ENCODE results near the gene HS1BP3. TPM values are rescaled to one million over a fixed set of nuclear protein-coding genes. Genes with fewer than 3 reads are reported as not detected.

HS1BP3 gene
- total RNA-seq, 1 donor from 2014 or later = 33.2 TPM

DNA sequence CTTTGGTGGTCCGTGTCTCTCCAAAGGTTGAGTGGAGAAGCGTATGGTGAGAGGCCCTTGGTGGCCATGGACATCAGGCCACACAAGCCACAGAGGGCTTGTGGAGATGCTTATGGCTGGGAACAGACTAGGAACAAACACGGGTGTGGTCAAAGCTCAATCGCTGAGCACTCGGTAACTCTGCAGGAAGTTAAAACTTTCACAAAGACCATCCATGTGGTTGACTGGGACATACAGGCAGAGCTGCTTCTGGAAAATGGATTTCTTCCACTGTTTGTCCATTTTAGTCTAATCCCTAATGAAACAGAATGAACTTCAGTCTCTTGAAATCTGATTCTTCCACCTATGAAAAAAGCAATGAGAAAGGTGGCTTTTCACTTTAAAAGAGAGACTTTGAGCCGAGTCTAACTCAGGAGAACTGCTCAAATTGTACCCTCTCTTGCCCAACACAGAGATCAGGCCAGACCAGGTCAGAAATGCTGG, 33.7 kb upstream of the HS1BP3 start:
- H3K36me3 Mint-ChIP-seq (ENCODE audit: low read depth) = peaks cover 26% of the 10 kb centered on the region
- no peak for DNase-seq (ENCODE audit: low spot score)
- no peak overlapping the region for H3K4me3 Mint-ChIP-seq (ENCODE audit: unreplicated experiment)
- H3K27ac Mint-ChIP-seq (ENCODE audit: unreplicated experiment) = no peak overlapping the region
- no peaks in the 10 kb centered on the region for H3K27me3 Mint-ChIP-seq (ENCODE audit: low read depth)
- peaks cover 10% of the 10 kb centered on the region for H3K4me1 Mint-ChIP-seq (ENCODE audit: low read depth)
- H3K9me3 Mint-ChIP-seq (ENCODE audit: low read depth) = peaks cover 2% of the 10 kb centered on the region
- TF ChIP-seq, protein P1, sequence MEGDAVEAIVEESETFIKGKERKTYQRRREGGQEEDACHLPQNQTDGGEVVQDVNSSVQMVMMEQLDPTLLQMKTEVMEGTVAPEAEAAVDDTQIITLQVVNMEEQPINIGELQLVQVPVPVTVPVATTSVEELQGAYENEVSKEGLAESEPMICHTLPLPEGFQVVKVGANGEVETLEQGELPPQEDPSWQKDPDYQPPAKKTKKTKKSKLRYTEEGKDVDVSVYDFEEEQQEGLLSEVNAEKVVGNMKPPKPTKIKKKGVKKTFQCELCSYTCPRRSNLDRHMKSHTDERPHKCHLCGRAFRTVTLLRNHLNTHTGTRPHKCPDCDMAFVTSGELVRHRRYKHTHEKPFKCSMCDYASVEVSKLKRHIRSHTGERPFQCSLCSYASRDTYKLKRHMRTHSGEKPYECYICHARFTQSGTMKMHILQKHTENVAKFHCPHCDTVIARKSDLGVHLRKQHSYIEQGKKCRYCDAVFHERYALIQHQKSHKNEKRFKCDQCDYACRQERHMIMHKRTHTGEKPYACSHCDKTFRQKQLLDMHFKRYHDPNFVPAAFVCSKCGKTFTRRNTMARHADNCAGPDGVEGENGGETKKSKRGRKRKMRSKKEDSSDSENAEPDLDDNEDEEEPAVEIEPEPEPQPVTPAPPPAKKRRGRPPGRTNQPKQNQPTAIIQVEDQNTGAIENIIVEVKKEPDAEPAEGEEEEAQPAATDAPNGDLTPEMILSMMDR (IDR thresholded peaks at IDR 0.05) = no peak

DNA sequence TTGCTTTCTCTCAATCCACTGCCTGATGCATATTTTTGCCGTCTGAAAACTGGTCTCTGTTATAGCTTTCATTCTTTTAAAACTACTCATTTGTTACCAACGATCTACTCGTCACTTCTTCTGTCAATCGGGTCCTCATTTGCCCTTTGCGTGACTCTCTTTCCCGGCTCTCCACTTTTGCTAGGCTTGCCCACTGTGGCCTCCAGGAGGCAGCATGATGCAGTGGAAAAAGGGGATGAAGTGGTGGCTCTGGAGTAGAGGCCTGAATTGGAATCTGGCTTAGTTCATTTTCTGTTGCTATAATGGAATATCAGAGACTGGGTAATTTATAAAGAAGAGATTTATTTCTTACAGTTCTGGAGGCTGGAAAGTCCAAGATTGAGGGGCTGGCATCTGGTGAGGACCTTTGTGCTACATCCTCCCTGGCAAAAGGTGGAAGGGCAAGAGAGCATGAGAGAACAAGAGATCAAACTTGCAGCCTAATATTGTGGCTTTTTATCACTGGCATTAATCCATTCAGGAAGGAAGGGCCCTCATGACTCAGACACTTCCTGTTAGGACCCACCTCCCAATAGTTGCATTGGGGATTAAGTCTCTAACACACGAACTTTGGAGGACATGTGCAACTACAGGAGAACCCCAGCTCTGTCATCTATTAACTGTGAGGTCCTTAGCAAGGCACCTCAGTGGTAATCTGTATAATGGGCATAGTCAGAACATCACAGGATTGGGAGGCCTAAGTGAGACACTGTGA, 31.4 kb upstream of the HS1BP3 start:
- Mint-ChIP-seq H3K9me3 (ENCODE audit: low read depth) (no peaks in the 10 kb centered on the region), H3K27ac (ENCODE audit: unreplicated experiment) (peak overlapping the region; percentile 50), H3K27me3 (ENCODE audit: low read depth) (no peaks in the 10 kb centered on the region), H3K4me1 (ENCODE audit: low read depth) (peaks cover 10% of the 10 kb centered on the region), H3K4me3 (ENCODE audit: unreplicated experiment) (no peak overlapping the region), H3K36me3 (ENCODE audit: low read depth) (peaks cover 16% of the 10 kb centered on the region)
- no peak for DNase-seq (ENCODE audit: low spot score)
- TF ChIP-seq, protein P1 (IDR thresholded peaks at IDR 0.05) = peak; percentile 84

DNA sequence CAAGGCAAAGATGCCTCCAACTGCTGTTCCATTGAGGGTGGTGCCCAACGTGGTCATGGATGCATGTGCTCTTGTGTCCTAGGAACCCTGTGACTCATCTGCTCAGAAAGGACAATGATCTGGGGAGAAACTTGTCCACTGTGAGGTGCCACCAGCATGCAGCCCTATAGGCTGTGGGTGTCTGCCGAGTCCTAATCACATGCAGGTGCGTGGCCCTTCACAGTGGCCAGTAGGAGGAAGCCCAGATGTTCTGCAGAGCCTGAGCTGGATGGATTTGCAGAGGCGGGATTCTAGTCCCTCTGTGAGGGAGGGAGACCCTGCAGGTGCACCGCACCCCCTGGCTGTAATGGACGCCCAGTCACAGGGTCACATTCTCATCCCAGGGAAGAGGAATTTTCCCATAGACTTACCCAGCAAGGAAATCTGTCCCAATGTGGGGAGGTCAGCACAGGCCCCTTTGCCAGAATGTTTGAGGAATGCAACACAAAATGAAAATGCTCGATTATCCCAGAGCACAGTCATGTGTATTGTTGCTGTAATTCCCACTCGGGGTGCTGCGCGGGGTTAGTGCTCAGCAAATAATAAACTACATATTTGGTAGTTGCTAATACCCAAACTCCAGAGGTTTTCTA, 30.0 kb upstream of the HS1BP3 start:
- Mint-ChIP-seq H3K27ac (ENCODE audit: unreplicated experiment) (no peak overlapping the region), H3K4me3 (ENCODE audit: unreplicated experiment) (no peak overlapping the region), H3K27me3 (ENCODE audit: low read depth) (no peaks in the 10 kb centered on the region), H3K36me3 (ENCODE audit: low read depth) (peaks cover 16% of the 10 kb centered on the region), H3K4me1 (ENCODE audit: low read depth) (peaks cover 15% of the 10 kb centered on the region), H3K9me3 (ENCODE audit: low read depth) (no peaks in the 10 kb centered on the region)
- TF ChIP-seq, protein P1 (IDR thresholded peaks at IDR 0.05) = no peak
- no peak for DNase-seq (ENCODE audit: low spot score)

DNA sequence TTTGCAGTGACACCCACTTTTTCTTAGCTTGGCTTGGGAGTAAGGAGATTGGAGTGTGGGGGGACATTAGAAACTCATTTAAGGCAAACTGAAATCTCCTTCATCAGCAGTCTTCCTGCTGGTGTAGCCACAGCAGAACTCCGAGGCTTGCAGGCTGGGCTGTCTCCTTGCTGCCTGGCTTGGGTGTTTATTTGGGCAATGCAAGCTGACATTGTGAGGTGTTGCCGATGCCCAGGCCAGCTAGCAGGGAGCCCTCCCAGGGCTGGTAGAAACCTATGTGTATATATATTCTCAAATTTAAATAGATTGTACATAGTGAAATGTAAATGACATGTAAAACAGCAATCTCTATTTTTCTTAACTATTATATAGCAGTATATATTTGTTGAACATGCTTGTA, 27.9 kb upstream of the HS1BP3 start:
- Mint-ChIP-seq H3K27me3 (ENCODE audit: low read depth) (no peaks in the 10 kb centered on the region), H3K27ac (ENCODE audit: unreplicated experiment) (no peak overlapping the region), H3K9me3 (ENCODE audit: low read depth) (no peaks in the 10 kb centered on the region), H3K4me3 (ENCODE audit: unreplicated experiment) (no peak overlapping the region), H3K36me3 (ENCODE audit: low read depth) (peaks cover 7% of the 10 kb centered on the region), H3K4me1 (ENCODE audit: low read depth) (peaks cover 35% of the 10 kb centered on the region)
- DNase-seq (ENCODE audit: low spot score) = no peak
- TF ChIP-seq, protein P1 (IDR thresholded peaks at IDR 0.05) = no peak

DNA sequence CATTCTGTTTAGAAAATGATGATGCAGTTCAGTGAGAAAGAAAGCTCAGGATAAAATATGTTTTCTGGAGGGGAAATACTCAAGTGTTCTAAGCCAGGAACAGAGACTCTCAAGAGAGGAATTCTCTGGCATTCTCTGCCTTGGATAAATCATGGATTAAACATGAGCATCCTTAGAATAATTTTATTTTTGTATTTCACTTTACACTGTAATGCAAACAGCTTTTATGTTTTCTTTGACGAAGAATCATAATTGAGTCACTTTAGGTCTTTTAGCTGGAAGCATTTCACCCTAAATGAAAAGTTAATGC, 27.1 kb upstream of the HS1BP3 start:
- TF ChIP-seq, protein P1 (IDR thresholded peaks at IDR 0.05) = no peak
- H3K36me3 Mint-ChIP-seq (ENCODE audit: low read depth) = peaks cover 6% of the 10 kb centered on the region
- DNase-seq (ENCODE audit: low spot score) = no peak
- no peak overlapping the region for H3K4me3 Mint-ChIP-seq (ENCODE audit: unreplicated experiment)
- no peak overlapping the region for H3K27ac Mint-ChIP-seq (ENCODE audit: unreplicated experiment)
- peaks cover 42% of the 10 kb centered on the region for H3K4me1 Mint-ChIP-seq (ENCODE audit: low read depth)
- H3K9me3 Mint-ChIP-seq (ENCODE audit: low read depth) = no peaks in the 10 kb centered on the region
- H3K27me3 Mint-ChIP-seq (ENCODE audit: low read depth) = no peaks in the 10 kb centered on the region
